ENCODE data around the gene NFIX. TPM values are rescaled to one million over a fixed set of nuclear protein-coding genes. Genes with fewer than 3 reads are reported as not detected.

NFIX gene
- total RNA-seq, 1 donor from 2014 or later: not detected

DNA sequence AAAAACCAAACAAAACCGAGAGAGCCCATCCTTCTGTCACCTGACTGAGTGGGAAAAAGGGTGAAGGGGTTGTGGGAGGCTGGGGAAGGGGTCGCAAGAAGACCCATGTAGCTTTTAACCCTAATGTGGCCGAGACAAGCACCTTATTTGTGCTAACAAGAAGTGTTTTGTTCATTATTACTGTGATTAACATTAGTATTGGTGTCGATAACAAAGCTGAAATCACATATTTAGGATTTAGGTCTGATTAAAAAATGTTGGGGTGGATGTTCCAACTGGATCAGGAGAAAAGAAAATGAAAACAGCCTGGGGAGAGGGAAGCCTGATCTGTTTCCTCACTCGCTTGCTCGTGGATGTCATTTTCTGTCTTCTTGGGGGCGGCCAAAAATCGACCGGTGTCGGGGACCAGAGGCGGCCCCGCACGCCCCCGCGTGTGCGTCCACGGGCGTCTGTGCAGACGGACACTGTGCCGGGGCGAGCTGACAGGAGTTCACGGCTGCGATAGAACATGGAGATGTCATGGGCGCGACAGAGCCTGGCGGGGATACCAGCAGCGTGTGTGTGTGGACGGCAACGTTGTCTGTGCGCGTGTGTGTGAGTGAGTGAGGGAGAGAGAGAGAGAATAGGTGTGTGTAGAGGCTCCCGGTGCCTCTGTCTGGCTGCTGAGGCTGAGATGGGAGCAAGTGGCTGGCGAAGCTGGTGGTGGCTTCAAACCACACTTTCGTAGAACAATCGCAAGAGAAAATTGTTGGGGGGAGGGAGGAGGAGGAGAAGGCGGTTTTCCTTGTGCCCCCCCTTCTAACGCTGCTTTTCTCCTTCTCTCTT, 29.1 kb downstream of the NFIX start:
- TF ChIP-seq, protein P1, sequence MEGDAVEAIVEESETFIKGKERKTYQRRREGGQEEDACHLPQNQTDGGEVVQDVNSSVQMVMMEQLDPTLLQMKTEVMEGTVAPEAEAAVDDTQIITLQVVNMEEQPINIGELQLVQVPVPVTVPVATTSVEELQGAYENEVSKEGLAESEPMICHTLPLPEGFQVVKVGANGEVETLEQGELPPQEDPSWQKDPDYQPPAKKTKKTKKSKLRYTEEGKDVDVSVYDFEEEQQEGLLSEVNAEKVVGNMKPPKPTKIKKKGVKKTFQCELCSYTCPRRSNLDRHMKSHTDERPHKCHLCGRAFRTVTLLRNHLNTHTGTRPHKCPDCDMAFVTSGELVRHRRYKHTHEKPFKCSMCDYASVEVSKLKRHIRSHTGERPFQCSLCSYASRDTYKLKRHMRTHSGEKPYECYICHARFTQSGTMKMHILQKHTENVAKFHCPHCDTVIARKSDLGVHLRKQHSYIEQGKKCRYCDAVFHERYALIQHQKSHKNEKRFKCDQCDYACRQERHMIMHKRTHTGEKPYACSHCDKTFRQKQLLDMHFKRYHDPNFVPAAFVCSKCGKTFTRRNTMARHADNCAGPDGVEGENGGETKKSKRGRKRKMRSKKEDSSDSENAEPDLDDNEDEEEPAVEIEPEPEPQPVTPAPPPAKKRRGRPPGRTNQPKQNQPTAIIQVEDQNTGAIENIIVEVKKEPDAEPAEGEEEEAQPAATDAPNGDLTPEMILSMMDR (conservative IDR thresholded peaks at IDR 0.05; ENCODE audit: low read depth, low read length): no peak
- DNase-seq (ENCODE audit: low read depth): no peak

DNA sequence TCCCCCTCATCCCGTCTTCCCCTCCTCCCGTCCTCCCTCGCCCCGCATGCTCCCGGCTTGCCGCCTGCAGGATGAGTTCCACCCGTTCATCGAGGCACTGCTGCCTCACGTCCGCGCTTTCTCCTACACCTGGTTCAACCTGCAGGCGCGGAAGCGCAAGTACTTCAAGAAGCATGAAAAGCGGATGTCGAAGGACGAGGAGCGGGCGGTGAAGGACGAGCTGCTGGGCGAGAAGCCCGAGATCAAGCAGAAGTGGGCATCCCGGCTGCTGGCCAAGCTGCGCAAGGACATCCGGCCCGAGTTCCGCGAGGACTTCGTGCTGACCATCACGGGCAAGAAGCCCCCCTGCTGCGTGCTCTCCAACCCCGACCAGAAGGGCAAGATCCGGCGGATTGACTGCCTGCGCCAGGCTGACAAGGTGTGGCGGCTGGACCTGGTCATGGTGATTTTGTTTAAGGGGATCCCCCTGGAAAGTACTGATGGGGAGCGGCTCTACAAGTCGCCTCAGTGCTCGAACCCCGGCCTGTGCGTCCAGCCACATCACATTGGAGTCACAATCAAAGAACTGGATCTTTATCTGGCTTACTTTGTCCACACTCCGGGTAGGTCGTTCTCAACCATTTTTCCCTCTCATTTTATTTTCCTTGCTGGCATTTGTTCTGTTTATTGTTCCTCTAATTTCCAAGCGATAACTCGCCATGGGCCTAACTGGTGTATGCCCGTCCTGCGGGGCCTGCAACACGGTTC, 29.8 kb downstream of the NFIX start:
- no peak for DNase-seq (ENCODE audit: low read depth)
- no peak overlapping the region for H3K4me3 ChIP-seq (ENCODE audit: low read depth, low read length)
- TF ChIP-seq, protein P1 (conservative IDR thresholded peaks at IDR 0.05; ENCODE audit: low read depth, low read length): no peak

More for the DNA sequence above, 29.1 kb downstream of the NFIX start:
- peak overlapping the region; percentile 61 for H3K4me3 ChIP-seq (ENCODE audit: low read depth, low read length)

DNA sequence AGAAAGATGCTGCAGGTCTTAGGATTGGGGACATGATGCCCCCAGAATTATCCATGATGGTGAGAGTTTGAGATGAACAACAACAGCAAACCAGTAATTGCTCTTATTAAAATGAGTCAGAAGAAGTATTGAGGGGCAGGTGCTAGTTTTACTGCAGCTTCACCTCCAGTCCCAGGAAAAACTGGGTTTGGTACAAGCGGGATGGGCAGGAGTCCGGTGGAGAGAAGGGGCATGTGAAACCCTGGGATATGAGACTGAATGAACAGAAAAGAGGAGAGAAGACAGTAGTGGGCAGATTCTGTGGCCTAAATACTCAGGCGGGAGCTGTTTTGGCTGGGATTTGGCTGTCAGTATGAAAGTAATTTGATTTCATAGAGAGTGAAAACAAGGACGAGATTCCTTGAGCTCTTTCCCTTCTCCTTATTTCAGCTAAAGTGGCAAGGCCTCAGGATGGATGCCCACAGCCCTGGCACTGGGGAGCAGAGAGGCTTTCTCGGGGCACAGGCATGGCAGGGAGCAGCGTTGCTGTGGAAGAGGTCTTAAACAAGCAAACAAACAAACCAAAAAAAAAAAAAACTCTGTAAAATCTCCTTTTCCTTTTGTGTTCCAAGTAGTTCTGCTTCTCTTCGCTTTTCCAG, 30.7 kb downstream of the NFIX start:
- no peak for DNase-seq (ENCODE audit: low read depth)
- TF ChIP-seq, protein P1 (conservative IDR thresholded peaks at IDR 0.05; ENCODE audit: low read depth, low read length): no peak
- peak overlapping the region; percentile 36 for H3K4me3 ChIP-seq (ENCODE audit: low read depth, low read length)

DNA sequence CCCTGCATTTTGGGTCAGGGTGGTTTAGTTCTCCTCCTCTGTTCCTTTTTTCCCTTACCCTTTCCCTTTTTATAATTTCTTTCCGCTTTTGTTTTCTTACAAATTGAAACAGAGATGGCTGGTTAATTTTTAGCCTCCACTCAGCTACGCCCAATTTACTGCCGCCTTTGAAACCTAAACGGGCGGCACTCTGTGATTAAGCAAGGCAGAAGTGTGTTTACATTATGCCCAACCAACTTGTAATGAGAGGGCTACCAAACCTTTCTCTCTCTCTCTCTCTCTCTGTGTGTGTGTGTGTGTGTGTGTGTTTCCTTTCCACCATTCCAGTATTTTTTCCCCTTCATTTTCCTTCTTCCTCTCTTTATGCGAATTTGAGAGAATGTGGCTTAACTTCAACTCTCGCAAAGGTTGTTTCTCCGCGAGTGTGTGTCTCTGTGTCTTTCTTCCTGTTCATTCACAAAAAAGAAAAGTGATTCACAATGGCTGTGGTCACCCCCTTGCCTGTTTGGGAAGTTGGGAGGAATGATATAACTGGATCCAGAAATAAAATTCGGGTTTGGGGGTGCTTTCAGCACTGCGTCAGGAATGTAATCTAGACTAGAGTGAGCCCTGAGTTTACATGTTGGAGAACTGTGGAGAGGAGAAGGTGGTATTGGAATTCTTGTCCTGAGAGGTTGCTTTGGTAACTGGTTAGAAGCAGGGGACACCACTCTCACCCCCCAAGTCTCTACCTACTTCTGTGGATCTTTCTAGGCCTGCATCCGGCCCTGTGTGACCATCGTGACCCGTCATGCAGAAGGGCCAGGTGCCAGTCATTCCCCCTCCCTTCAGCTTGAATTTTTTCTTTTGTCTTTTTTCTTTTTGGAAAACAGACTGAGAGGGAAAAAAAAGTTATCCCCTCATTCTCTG, 31.4 kb downstream of the NFIX start:
- H3K4me3 ChIP-seq (ENCODE audit: low read depth, low read length): peak overlapping the region; percentile 36
- peak; percentile 44 for DNase-seq (ENCODE audit: low read depth)
- TF ChIP-seq, protein P1 (conservative IDR thresholded peaks at IDR 0.05; ENCODE audit: low read depth, low read length): no peak

DNA sequence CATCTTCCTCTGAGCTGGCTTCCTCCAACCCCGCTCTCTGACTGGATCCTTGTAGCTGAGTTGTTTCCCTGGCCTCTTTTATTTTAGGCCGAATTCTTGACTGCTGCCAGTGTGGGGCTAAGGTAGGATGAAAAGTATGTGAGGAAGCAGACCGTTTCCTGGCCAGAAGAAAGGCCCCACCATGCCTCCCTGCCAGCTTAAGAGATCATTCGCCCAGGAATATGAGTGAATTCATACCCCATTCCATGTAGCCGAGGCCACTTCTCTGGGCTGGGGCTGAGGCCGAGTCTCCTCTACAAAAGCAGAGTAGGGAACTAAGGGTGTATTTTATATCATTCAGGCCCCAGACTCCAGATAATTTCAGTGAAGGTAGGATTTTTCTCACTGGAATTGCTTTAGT, 32.3 kb downstream of the NFIX start:
- no peak overlapping the region for H3K4me3 ChIP-seq (ENCODE audit: low read depth, low read length)
- DNase-seq (ENCODE audit: low read depth): no peak
- TF ChIP-seq, protein P1 (conservative IDR thresholded peaks at IDR 0.05; ENCODE audit: low read depth, low read length): no peak

DNA sequence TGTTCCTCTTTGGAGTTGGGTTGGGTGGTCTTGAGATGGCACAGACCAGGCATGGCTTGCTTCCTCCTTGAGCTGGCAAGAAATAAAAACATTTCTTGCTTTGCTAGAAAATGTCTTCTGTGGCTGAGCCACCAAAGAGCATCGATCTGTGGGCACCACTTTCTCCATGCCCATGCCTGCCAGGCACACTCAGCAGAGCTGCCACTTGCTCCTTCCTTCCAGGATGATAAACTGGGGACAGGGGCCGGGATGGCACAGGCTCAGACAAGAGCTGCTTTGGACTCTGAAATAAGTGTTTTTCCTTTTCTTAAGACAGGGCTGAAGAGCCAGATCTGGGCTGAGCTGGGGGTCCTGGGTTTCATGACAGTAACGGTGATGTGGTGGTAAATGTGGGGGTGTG, 32.8 kb downstream of the NFIX start:
- no peak for DNase-seq (ENCODE audit: low read depth)
- H3K4me3 ChIP-seq (ENCODE audit: low read depth, low read length): no peak overlapping the region
- TF ChIP-seq, protein P1 (conservative IDR thresholded peaks at IDR 0.05; ENCODE audit: low read depth, low read length): no peak
